GM19467 (cell line): ENCODE results near the gene LCORL.
"Not testable (repeated sequence)": the region's sequence is repeated elsewhere in the genome, so short reads cannot be mapped to it uniquely, and the experiment has no call there.

Experiments
- ATAC-seq: cut with Tn5 transposase; IDR thresholded peaks from one replicate; pipeline ENCODE4 v1.9.1; 2021; ENCODE audit warnings: mild to moderate bottlenecking, moderate library complexity; ENCODE audit not compliant: unreplicated experiment

Gene LCORL

GRCh38 chr4:17865866-17866363, 155.6 kb downstream of the LCORL start:
- no peak for ATAC-seq

- ATAC-seq: not testable (repeated sequence)
These were observed 159.6 kb downstream of the LCORL start for GRCh38 chr4:17861906-17862305.

- no peak for ATAC-seq
These were observed 161.7 kb downstream of the LCORL start for GRCh38 chr4:17859793-17860406.

- no peak for ATAC-seq
These were observed 167.5 kb downstream of the LCORL start for GRCh38 chr4:17854036-17854435.

- no peak for ATAC-seq
These were observed 169.6 kb downstream of the LCORL start for GRCh38 chr4:17851959-17852358.

GRCh38 chr4:17850295-17850694, 171.3 kb downstream of the LCORL start:
- ATAC-seq: not testable (repeated sequence)

- ATAC-seq: no peak
These were observed 175.3 kb downstream of the LCORL start for GRCh38 chr4:17846266-17846665.

- ATAC-seq: no peak
These were observed 197.5 kb downstream of the LCORL start for GRCh38 chr4:17823871-17824669.

GRCh38 chr4:17817027-17817426, 204.5 kb downstream of the LCORL start:
- ATAC-seq: peak; percentile 60

GRCh38 chr4:17816142-17816541, 205.4 kb downstream of the LCORL start:
- ATAC-seq: no peak

- no peak for ATAC-seq
These were observed 207.4 kb downstream of the LCORL start for GRCh38 chr4:17814140-17814539.

- ATAC-seq: no peak
These were observed 208.8 kb downstream of the LCORL start for GRCh38 chr4:17812801-17813200.

- no peak for ATAC-seq
These were observed 209.4 kb downstream of the LCORL start for GRCh38 chr4:17812125-17812524.

- ATAC-seq: peak; percentile 20
These were observed 210.4 kb downstream of the LCORL start for GRCh38 chr4:17811078-17811603.

GRCh38 chr4:17810260-17811077, 211.1 kb downstream of the LCORL start, which contains the start of the genes DCAF16 and NCAPG:
TSS of gene DCAF16 (minus strand) at chr4:17810757. CDS start at chr4:17804141, 6,616 bp downstream.
TSS of gene NCAPG (plus strand) at chr4:17810979. CDS start at chr4:17811078, 99 bp downstream.
- peak; percentile 85 for ATAC-seq

- no peak for ATAC-seq
These were observed 211.9 kb downstream of the LCORL start for GRCh38 chr4:17809667-17810066.

GRCh38 chr4:17807446-17807845, 214.1 kb downstream of the LCORL start:
- ATAC-seq: no peak

- no peak for ATAC-seq
These were observed 215.9 kb downstream of the LCORL start for GRCh38 chr4:17805580-17806155.

GRCh38 chr4:17797808-17798207, 223.7 kb downstream of the LCORL start:
- ATAC-seq: no peak

- ATAC-seq: no peak
These were observed 226.8 kb downstream of the LCORL start for GRCh38 chr4:17794730-17795129.
